Measurements from ENCODE around the gene ZFAND4.
"Not testable (repeated sequence)": the region's sequence is repeated elsewhere in the genome, so short reads cannot be mapped to it uniquely, and the experiment has no call there.

The ZFAND4 gene

DNA sequence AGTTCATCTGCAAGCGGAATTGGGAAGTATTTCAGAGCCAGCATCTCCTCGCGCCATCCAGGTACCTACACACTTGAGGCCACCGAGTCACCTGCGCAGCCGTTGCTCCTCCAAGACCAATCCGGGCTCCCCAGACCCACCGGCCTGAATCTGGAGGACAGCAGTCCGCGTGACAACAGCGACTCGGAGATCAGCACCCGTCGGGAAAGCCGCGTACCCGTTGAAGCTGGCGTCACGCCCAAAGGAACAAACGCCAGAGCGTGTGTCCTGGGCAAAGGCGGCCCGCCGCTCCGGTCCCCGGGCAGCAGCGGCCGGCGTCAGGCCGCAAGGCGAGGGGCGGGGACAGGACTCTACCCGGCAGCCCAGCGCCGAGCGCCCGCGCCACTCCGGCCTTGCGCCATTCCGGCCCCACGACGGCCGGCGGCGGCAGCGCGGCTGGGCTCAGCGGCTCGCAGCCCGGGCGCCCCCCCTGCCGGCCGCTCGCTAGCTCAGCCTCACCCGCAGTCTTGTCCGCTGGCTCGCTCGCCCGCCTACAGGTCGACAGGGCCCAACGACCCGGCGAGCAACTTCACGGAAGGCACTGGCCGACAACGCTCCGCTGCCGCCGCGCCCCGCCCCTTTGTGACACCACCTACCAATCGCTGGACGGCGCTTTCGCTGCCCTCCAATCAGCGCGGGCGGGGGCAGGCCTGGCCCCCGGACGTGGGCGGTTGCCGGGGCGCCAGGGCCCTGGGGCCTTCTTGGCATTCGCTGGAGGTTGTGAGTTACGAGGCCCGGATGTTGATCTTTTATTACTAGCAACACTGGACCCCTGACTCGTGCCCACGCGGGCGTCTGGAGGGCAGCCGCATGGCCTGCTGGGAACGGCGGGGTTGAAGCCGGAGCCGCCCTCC, at the start of gene ZFAND4:
Gene ZFAND4, minus strand, starts transcription at position 592 of the 893 bp plus-strand sequence. CDS start 9,047 bp downstream, outside the sequence.
- DNase-seq (ENCODE audit: low read depth), result peak; percentile 69

DNA sequence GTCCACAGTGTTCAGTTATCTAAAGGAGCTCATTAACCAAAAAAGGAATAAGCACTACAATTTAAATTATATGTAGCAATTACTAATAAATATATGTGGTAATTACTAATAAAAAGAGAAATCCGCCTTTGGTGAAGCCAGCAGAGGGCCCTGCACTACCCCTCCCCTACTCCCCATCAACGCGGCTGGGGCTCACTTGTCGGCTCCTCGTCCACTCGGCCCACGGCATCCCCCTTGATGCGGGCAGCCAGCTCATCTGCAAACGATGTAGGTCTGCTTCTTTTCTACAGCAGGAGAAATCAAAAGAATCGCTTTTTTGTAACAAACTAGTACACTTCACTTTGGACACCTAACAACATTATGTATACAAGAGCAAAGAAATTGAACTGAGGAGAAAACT, 48.9 kb upstream of the ZFAND4 start:
- not testable (repeated sequence) for DNase-seq (ENCODE audit: low read depth)

DNA sequence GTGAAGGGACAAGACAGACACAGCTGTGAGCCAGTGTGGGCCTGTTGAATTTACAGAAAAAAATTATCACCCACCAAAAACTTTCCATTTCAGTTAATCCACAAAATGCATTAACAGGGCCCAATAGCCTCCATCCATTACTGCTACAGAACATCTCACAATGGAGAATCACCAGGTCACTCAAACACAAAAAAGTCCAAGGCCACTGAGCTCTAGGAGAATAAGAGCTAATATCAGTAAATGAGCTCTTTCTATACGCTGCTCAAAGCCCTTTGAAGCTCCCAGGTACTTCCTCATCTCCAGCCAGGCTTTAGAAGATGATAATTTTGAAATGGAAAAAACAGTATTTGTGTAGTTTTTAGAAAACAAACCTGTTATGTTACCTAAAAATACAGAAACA, 45.1 kb upstream of the ZFAND4 start:
- DNase-seq (ENCODE audit: low read depth), result not testable (repeated sequence)

GRCh38 chr10:45717053-45717452, 44.5 kb upstream of the ZFAND4 start:
- DNase-seq (ENCODE audit: low read depth), result not testable (repeated sequence)

DNA sequence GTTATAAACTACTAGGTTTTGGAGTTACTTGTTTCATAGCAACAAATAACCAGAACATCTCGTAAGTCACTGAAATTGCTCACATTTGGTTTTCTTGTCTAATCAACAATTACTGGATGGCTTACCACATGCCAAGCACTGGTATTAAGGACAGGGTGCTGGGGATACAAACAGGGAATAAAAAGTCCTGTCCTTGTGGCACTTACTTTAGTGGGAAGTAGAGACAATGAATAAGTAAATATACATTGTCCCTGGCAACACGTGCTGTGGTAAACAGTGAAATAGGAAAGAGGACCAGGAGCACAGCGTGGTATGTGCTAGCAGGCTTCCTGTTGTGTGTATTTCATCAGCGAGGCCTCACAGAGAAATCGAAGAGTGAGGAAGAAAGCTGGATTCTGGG, 38.7 kb upstream of the ZFAND4 start:
- not testable (repeated sequence) for DNase-seq (ENCODE audit: low read depth)

DNA sequence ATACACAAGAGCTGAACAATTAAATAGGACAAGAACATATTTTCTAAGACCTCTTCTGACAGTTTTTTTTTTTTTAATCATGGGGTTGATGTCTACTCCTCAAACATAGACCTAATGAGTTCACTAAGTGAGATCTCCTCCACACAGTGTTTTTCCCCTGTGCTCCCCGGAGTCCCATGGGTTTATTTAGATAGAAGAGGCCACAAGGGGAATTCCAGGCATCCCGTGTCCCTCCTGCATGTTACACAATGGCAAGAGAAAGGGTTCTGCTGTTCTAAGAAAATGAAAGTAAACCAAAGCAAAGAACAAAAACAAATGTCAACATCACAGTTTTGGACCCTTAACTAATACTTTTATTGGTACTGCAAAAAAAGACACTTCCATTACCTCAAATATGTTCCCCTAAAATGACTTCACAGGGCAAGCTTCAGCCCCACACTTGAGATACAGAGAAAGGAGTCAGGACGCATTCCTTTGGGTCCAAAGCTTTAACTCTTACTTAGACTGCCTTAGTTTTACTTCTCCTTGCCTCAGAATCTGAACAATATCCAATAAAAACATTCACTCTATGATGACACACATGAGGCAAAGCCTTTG, 37.7 kb upstream of the ZFAND4 start:
- not testable (repeated sequence) for DNase-seq (ENCODE audit: low read depth)

DNA sequence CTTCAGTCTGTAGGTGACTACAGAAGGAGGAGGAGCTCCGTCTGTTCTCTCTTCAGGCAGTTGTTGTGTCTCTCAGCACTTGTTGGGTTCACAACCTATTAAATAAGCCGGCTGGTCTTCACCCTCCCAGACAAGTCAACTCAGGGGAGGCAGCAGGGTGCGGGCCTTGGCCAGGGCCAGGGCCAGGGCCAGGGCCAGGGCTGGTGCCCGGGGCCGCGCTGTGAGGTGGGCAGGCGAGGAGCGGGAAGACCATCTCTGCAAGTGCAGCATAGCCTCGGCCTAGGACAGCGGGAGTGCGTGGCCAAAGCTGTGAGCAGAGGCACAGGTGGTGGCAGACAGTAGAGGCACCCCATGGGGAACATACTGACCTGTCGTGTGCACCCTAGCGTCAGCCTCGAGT, 5.9 kb upstream of the ZFAND4 start:
- not testable (repeated sequence) for DNase-seq (ENCODE audit: low read depth)

GRCh38 chr10:45675388-45675787, 2.8 kb upstream of the ZFAND4 start:
- no peak for DNase-seq (ENCODE audit: low read depth)

DNA sequence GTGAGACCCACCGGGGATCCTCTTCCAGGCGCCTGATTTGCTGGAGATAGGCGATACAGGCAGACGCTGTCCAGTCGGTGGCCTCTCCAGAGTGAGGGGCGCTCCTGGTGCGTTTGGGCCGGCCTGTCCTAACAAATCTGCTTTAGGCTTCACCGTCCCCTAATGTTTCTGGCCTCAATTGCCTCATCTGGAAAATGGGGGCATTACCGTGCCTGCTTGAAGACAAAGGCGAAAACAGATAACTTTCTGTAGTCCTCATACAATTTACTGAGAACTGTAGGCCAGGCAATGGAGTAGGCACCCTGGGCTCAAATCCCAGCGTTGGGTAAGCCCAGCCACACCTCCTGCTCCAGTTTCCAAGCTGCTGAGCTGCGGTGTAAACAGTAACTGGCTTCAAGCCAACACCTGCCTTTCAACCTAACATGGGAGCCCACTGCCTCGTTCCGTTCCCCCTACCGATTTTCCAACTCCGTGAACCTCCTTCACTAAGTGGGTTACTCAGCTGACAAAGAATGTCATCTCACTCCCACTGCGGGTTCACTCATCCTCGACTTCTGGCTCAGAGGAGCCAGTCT, 589 bp upstream of the ZFAND4 start:
- no peak for DNase-seq (ENCODE audit: low read depth)

DNA sequence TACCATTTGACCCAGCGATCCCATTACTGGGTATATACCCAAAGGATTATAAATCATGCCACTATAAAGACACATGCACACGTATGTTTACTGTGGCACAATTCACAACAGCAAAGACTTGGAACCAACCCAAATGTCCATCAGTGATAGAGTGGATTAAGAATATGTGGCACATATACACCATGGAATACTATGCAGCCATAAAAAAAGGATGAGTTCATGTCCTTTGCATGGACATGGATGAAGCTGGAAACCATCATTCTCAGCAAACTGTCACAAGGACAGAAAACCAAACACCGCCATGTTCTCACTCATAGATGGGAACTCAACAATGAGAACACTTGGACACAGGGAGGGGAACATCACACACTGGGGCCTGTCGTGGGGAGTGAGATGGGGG, 1.3 kb downstream of the ZFAND4 start:
- DNase-seq (ENCODE audit: low read depth), result not testable (repeated sequence)

GRCh38 chr10:45669897-45670296, 2.7 kb downstream of the ZFAND4 start:
- DNase-seq (ENCODE audit: low read depth), result not testable (repeated sequence)

DNA sequence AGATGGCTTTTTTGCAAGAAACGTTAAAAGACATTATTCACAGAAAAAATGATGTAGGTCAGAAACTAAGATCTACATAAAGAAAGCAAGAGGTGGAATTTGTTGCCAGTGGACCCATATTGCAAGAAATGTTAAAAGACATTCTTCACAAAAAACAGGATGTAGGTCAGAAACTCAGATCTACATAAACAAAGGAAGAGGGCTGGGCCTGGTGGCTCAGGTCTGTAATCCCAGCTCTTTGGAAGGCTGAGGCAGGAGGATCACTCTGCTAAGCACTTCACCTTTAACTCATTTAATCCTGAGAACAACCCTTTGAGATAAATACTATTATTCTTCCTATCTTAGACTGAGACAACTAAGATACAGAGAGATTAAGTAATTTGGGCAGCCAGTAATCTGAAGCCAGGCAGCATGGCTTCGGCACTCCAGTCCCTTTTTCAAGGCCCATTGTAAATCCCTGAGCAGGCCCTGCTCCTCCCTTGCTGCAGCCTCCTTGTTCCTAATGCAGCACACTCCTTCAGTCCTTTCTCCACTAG, 11.6 kb downstream of the ZFAND4 start:
- DNase-seq (ENCODE audit: low read depth), result no peak

DNA sequence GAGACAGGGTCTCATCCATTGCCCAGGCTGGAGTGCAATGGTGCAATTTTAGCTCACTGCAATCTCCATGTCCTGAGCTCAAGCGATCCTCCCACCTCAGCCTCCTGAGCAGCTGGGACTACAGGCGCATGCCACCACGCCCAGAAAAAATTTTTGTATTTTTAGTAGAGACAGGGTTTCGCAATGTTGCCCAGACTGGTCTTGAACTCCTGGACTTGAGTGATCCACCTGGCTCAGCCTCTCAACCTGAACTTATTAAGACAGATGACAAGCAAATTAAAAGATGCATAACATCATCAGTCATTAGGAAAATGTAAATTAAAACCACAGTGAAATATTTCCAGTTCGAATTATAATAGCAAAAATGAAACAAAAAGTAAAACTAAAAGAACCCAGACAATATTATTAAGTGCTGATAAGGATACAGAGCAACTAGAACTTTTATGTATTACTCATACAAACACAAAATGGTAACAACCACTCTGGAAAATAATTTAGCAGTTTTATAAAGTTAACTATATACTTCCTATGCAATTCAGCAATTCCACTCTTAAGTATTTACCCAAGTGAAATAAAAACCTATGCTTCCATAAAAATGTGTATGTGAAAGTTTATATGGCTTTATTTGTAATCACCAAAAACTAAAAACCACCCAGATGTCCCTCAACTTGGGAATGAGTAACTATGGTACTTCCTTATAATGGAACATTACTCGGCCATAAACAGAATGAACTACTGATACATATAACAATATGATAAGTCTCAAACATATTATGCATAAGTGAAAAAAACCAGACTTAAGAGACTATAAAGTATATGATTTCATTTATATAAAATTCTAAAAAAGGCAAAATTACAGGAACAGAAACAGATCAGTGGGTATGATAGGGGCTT, 15.3 kb downstream of the ZFAND4 start:
- DNase-seq (ENCODE audit: low read depth), result no peak

DNA sequence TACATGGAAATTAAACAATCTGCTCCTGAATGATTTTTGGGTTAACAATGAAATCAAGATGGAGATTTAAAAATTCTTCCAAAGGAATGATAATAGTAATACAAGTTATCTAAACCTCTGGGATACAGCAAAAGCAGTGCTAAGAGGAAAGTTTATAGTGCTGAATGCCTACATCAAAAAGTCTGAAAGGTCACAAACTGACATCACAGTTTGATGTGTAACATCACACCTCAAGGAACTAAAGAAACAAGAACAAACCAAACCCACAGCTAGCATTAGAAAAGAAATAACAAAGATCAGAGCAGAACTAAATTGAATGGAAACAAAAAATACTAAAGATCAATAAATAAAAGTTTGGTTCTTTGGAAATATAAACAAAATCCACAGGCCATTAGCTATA, 17.4 kb downstream of the ZFAND4 start:
- no peak for DNase-seq (ENCODE audit: low read depth)

- DNase-seq (ENCODE audit: low read depth), result not testable (repeated sequence)
Observed at GRCh38 chr10:45654753-45655141, 17.8 kb downstream of the ZFAND4 start.

DNA sequence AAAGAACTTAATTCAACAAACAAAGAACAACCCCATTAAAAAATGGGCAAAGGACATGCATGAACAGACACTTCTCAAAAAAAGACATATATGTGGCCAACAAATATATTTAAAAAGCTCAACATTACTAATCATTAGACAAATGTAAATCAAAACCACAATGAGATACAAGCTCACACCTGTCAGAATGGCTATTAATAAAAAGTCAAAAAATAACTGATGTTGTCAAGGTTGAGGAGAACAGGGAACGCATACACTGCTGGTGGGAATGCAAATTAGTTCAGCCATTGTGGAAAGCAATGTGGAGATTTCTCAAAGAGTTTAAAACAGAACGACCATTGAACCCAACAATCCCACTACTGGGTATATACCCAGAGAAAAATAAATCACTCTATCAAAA, 19.1 kb downstream of the ZFAND4 start:
- DNase-seq (ENCODE audit: low read depth), result no peak

DNA sequence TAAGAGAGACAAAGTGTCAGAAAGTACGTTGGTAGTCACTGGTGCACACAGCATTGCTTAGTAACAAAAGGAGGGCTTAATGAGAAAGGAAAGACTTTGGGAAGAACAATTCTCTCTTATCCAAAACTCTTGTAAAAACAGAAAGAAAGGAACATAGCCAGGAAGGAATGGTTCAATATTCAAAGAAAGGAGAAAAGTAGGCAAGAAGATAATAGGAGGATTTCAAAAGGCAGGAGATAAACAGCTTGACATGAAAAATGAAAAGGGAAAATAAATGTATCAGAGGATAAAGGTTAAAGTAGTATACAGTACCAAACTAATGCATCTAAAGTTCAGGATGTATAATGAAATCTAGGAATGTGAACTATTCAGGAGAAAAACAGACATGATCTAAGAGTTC, 20.1 kb downstream of the ZFAND4 start:
- DNase-seq (ENCODE audit: low read depth), result no peak

DNA sequence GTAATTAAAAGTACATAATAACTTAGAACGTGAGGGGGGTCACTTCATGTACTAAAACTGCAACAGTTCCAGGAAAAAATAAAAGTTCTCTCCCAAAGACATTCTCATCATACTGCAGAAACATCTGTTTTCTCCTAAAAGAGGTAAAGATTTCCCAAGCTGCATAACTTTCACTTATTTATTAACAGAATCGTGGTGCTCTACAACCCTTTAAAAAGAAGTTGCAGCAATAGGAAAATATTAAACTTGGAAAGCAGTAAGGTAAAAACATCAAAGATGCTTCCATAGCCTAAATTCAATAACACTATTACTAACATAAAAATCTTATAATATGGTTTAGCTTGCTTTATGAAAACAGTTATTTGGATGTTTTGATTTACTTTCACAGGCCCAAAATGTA, 23.3 kb downstream of the ZFAND4 start:
- no peak for DNase-seq (ENCODE audit: low read depth)

- no peak for DNase-seq (ENCODE audit: low read depth)
Observed at GRCh38 chr10:45647118-45647517, 25.5 kb downstream of the ZFAND4 start.

DNA sequence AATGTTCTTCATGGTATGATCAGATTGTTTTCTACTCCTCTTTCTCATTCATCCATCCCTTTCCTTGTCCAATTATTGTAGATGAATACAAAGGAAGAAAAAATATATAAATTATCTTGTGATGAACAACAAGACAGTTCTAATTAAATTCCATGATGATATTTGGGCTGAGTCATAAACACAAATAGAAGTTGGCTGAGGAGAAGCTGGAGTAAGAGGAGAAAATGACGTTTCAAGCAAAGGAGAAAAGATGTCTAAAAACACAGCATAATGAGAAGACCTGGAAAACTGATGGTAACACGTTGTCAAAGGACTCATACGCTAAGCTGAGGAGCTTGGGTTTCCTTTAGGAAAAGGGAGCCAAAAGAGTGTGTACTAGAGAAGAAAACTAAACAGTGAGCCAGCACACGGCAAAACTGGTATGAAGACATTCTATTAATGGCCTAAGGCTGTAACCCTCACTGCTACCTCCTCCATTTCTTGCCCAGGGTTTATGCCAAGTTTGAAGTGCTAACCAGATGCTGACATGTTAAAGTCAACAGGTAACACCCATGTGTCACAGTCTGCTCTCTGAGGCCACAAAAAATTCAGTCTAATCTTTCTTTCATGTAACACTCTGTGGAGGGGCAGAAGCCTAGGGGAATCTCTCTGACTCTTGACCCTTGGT, 26.1 kb downstream of the ZFAND4 start:
- no peak for DNase-seq (ENCODE audit: low read depth)

- DNase-seq (ENCODE audit: low read depth), result no peak
Observed at GRCh38 chr10:45644527-45644926, 28.0 kb downstream of the ZFAND4 start.
